Measurements from ENCODE around the gene SLC2A1. TPM values are rescaled to one million over a fixed set of nuclear protein-coding genes. Genes with fewer than 3 reads are reported as not detected.

SLC2A1 gene
- polyA plus RNA-seq, 2 donors, result 70.3 to 115 TPM

DNA sequence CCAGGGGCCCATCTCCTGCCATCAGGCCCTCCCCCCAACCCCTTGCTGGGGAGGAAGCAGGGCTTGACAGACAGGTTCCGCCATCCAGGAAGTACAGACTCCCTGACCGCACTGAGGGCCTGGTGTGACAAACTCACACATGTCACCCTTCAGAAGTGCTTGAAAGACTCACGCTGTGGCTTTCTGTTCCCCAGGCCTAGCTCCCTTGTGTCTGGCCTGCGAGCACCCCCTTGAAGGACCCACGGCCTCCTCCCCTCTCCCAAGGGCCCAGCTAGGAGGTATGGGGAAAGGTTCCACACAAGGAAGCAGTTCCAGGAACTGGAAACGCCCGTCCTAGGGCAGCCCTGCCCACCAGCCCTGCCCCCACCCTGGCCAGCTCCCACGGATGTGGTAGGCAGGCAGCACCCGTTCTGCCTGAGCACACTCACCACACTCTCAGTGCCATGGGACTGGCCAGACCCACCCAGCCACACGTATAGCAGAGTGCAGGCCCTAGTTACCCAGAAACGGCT is 26.7 kb downstream of the SLC2A1 start:
- Histone ChIP-seq H3K4me1 (ENCODE audit: control insufficient read depth in 2 of 2, insufficient read depth in 2 of 2, low read length in 1 of 2) (peaks cover 14 to 46% of the 10 kb centered on the region in 2 donors), H3K36me3 (ENCODE audit: control insufficient read depth in 2 of 2, insufficient read depth in 2 of 2, low read length in 1 of 2) (peaks cover 21 to 58% of the 10 kb centered on the region in 2 donors), H3K9me3 (ENCODE audit: control insufficient read depth in 2 of 2, insufficient read depth in 1 of 2, low read depth in 1 of 2, low read length in 1 of 2) (no peaks in the 10 kb centered on the region), H3K4me3 (ENCODE audit: low read depth in 1 of 2, low read length in 2 of 2) (no peak overlapping the region), H3K27me3 (ENCODE audit: control insufficient read depth in 1 of 2, insufficient read depth in 2 of 2, low read length in 2 of 2) (no peaks in the 10 kb centered on the region), H3K27ac (ENCODE audit: low read depth in 2 of 2, low read length in 1 of 2) (peak overlapping the region; percentile 87 to 97)
- WGBS, 2 donors, result 30 to 38% methylated on average over 11 of the region's 11 CpGs

GRCh38 chr1:42931108-42931539 is 27.5 kb downstream of the SLC2A1 start:
- Histone ChIP-seq H3K9me3 (ENCODE audit: control insufficient read depth in 2 of 2, insufficient read depth in 1 of 2, low read depth in 1 of 2, low read length in 1 of 2) (no peaks in the 10 kb centered on the region), H3K4me1 (ENCODE audit: control insufficient read depth in 2 of 2, insufficient read depth in 2 of 2, low read length in 1 of 2) (peaks cover 10 to 38% of the 10 kb centered on the region in 2 donors), H3K4me3 (ENCODE audit: low read depth in 1 of 2, low read length in 2 of 2) (no peak overlapping the region), H3K27me3 (ENCODE audit: control insufficient read depth in 1 of 2, insufficient read depth in 2 of 2, low read length in 2 of 2) (no peaks in the 10 kb centered on the region), H3K36me3 (ENCODE audit: control insufficient read depth in 2 of 2, insufficient read depth in 2 of 2, low read length in 1 of 2) (peaks cover 21 to 62% of the 10 kb centered on the region in 2 donors), H3K27ac (ENCODE audit: low read depth in 2 of 2, low read length in 1 of 2) (peak overlapping the region; percentile 87 to 97)
- 56 to 63% methylated on average over 7 of the region's 7 CpGs for WGBS, 2 donors

DNA sequence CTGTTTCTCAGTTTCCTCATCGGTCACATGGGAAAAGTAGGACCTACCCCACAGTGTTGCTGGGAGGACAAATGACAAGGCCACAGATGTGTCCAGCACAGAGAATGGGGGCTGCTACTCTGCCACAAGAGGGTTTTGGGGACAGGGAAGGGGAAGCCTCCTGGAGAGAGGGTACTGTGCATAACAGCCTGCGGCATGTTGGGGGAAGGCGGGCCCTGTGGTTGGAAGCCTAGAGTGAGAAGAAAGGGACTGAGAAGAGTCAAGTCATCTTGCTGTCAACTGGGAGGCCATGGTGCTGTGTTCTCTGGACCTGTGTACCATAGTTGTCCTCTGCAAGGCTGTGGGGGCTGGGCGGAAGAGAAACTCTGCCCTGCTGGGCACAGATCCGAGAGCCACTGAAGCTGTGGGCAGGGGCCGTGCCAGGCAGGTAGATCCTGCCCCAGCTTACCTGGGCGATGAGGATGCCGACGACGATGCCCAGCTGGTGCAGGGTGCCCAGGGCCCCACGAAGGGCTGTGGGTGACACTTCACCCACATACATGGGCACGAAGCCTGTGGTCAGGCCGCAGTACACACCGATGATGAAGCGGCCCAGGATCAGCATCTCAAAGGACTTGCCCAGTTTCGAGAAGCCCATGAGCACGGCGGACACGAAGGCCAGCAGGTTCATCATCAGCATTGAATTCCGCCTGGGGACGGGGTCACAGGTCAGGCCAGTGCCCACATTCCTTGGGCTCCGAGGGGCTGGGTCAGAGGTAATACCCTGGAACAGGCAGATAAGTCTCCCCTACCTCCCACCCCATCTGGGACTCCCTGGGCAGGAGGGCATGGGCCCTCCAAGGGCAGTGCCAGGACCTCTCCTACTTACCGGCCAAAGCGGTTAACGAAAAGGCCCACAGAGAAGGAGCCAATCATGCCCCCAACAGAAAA is 28.2 kb downstream of the SLC2A1 start:
- WGBS, 2 donors, result 80 to 83% methylated on average over 25 of the region's 25 CpGs
- peak overlapping the region in 1 of 2 donors; percentile 97 for H3K27ac ChIP-seq (ENCODE audit: low read depth in 2 of 2, low read length in 1 of 2)

DNA sequence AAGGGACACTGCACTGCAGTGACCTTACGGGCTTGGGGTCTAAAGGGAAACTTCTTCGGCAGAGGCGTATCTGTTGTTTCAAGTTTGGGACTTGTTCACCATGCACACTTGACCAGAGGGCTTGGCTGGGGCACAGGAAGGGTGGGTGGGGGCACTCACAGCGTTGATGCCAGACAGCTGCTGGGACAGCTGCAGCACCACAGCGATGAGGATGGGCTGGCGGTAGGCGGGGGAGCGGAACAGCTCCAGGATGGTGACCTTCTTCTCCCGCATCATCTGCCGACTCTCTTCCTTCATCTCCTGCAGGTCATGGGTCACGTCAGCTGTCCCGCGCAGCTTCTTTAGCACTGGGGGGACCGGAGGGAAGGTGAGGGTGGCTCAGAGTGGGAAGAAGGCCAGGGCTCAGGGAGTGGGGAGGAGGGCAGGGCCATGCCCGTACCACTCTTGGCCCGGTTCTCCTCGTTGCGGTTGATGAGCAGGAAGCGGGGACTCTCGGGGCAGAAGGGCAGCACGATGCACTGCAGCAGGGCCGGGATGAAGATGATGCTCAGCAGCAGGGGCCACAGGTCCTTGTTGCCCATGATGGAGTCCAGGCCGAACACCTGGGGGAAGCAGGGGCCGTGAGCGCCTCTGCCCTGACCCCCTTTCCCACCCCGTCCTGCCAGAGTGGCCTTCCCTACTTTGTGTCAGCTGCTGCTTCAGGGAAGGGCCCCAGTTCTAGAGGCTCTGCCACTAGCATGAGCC is 29.1 kb downstream of the SLC2A1 start:
- Histone ChIP-seq H3K27ac (ENCODE audit: low read depth in 2 of 2, low read length in 1 of 2) (peak overlapping the region in 1 of 2 donors; percentile 97), H3K4me1 (ENCODE audit: control insufficient read depth in 2 of 2, insufficient read depth in 2 of 2, low read length in 1 of 2) (peaks cover 4 to 24% of the 10 kb centered on the region in 2 donors), H3K4me3 (ENCODE audit: low read depth in 1 of 2, low read length in 2 of 2) (no peak overlapping the region), H3K27me3 (ENCODE audit: control insufficient read depth in 1 of 2, insufficient read depth in 2 of 2, low read length in 2 of 2) (no peaks in the 10 kb centered on the region), H3K36me3 (ENCODE audit: control insufficient read depth in 2 of 2, insufficient read depth in 2 of 2, low read length in 1 of 2) (peaks cover 21 to 58% of the 10 kb centered on the region in 2 donors), H3K9me3 (ENCODE audit: control insufficient read depth in 2 of 2, insufficient read depth in 1 of 2, low read depth in 1 of 2, low read length in 1 of 2) (no peaks in the 10 kb centered on the region)
- WGBS, 2 donors, result 74 to 81% methylated on average over 26 of the region's 26 CpGs

More for the DNA sequence above, 28.2 kb downstream of the SLC2A1 start:
- H3K4me1 ChIP-seq (ENCODE audit: control insufficient read depth in 2 of 2, insufficient read depth in 2 of 2, low read length in 1 of 2), result peaks cover 4 to 33% of the 10 kb centered on the region in 2 donors
- H3K4me3 ChIP-seq (ENCODE audit: low read depth in 1 of 2, low read length in 2 of 2), result no peak overlapping the region
- peaks cover 21 to 64% of the 10 kb centered on the region in 2 donors for H3K36me3 ChIP-seq (ENCODE audit: control insufficient read depth in 2 of 2, insufficient read depth in 2 of 2, low read length in 1 of 2)
- H3K9me3 ChIP-seq (ENCODE audit: control insufficient read depth in 2 of 2, insufficient read depth in 1 of 2, low read depth in 1 of 2, low read length in 1 of 2), result no peaks in the 10 kb centered on the region
- H3K27me3 ChIP-seq (ENCODE audit: control insufficient read depth in 1 of 2, insufficient read depth in 2 of 2, low read length in 2 of 2), result no peaks in the 10 kb centered on the region

DNA sequence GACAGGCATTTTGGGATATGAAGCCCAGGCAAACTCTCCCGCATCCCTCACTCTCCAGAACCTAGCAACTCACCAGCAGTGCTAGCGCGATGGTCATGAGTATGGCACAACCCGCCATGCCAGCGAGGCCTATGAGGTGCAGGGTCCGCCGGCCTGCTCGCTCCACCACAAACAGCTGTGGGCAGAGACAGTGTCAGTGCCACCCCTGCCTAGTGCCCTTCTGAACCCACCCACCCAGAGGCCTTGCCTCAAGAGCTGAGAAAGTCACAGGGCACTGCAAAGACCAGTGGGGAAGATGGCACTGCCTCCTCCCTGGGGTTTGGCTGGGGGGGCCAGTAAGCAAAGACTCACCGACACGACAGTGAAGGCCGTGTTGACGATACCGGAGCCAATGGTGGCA is 29.8 kb downstream of the SLC2A1 start:
- Histone ChIP-seq H3K4me1 (ENCODE audit: control insufficient read depth in 2 of 2, insufficient read depth in 2 of 2, low read length in 1 of 2) (peaks cover 4 to 17% of the 10 kb centered on the region in 2 donors), H3K27me3 (ENCODE audit: control insufficient read depth in 1 of 2, insufficient read depth in 2 of 2, low read length in 2 of 2) (no peaks in the 10 kb centered on the region), H3K9me3 (ENCODE audit: control insufficient read depth in 2 of 2, insufficient read depth in 1 of 2, low read depth in 1 of 2, low read length in 1 of 2) (no peaks in the 10 kb centered on the region), H3K27ac (ENCODE audit: low read depth in 2 of 2, low read length in 1 of 2) (no peak overlapping the region), H3K36me3 (ENCODE audit: control insufficient read depth in 2 of 2, insufficient read depth in 2 of 2, low read length in 1 of 2) (peaks cover 21 to 58% of the 10 kb centered on the region in 2 donors), H3K4me3 (ENCODE audit: low read depth in 1 of 2, low read length in 2 of 2) (no peak overlapping the region)
- WGBS, 2 donors, result 90 to 92% methylated on average over 13 of the region's 13 CpGs

DNA sequence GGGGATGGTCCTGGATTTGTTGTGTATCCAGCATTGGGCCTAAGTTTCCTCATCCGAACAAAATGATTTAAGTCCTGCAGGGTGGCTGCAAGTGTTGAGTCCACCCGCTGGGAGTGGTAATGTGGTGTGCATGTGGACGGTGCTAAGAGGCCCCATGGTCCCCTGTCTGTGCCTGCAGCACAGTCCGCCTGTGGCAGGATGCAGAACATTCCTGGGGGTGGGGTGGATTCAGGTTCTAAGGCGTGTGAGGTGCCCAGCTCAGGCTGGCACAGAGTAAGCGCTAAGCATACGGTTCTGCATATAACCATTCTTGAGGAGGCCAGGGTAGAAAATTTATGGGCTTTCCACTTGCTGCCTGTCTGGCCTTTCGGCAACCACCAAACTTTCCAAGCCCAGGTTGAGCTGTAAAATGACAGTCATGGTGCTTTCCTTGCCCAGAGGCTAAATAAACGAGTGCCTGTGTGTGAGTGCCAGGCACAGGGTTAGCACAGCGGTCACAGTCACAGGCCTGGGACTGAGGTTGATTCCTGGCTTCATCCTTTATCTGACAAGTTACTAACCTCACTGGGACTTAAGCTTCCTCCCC is 30.7 kb downstream of the SLC2A1 start:
- peak overlapping the region in 1 of 2 donors; percentile 17 for H3K27ac ChIP-seq (ENCODE audit: low read depth in 2 of 2, low read length in 1 of 2)
- no peak overlapping the region for H3K4me3 ChIP-seq (ENCODE audit: low read depth in 1 of 2, low read length in 2 of 2)
- no peaks in the 10 kb centered on the region for H3K9me3 ChIP-seq (ENCODE audit: control insufficient read depth in 2 of 2, insufficient read depth in 1 of 2, low read depth in 1 of 2, low read length in 1 of 2)
- peaks cover 21 to 53% of the 10 kb centered on the region in 2 donors for H3K36me3 ChIP-seq (ENCODE audit: control insufficient read depth in 2 of 2, insufficient read depth in 2 of 2, low read length in 1 of 2)
- no peaks in the 10 kb centered on the region for H3K27me3 ChIP-seq (ENCODE audit: control insufficient read depth in 1 of 2, insufficient read depth in 2 of 2, low read length in 2 of 2)
- 60 to 73% methylated on average over 10 of the region's 10 CpGs for WGBS, 2 donors
- peaks cover 4 to 15% of the 10 kb centered on the region in 2 donors for H3K4me1 ChIP-seq (ENCODE audit: control insufficient read depth in 2 of 2, insufficient read depth in 2 of 2, low read length in 1 of 2)

DNA sequence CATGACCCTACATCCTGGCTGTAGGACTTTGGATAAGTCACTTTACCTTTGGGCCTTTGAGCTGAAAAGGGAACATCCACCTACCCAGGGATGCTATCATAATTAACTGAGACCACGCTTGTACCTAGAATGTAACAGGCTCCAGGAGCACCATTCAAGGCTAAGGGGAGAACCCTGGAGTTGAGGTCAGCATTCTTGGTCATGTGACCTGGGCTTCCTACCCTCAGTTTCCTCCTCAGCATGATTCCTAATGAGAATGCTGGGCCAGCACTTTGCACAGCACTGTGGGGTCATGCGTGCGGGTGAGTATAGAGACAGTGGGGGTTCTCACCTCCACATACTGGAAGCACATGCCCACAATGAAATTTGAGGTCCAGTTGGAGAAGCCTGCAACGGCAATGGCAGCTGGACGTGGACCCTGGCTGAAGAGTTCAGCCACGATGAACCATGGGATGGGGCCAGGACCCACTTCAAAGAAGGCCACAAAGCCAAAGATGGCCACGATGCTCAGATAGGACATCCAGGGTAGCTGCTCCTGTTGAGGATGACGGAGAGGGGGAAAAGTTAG is 31.3 kb downstream of the SLC2A1 start:
- Histone ChIP-seq H3K27me3 (ENCODE audit: control insufficient read depth in 1 of 2, insufficient read depth in 2 of 2, low read length in 2 of 2) (no peaks in the 10 kb centered on the region), H3K4me3 (ENCODE audit: low read depth in 1 of 2, low read length in 2 of 2) (no peak overlapping the region), H3K4me1 (ENCODE audit: control insufficient read depth in 2 of 2, insufficient read depth in 2 of 2, low read length in 1 of 2) (peaks cover 0 to 9% of the 10 kb centered on the region in 2 donors), H3K36me3 (ENCODE audit: control insufficient read depth in 2 of 2, insufficient read depth in 2 of 2, low read length in 1 of 2) (peaks cover 21 to 53% of the 10 kb centered on the region in 2 donors), H3K9me3 (ENCODE audit: control insufficient read depth in 2 of 2, insufficient read depth in 1 of 2, low read depth in 1 of 2, low read length in 1 of 2) (no peaks in the 10 kb centered on the region), H3K27ac (ENCODE audit: low read depth in 2 of 2, low read length in 1 of 2) (no peak overlapping the region)
- 89 to 90% methylated on average over 8 of the region's 8 CpGs for WGBS, 2 donors

- Histone ChIP-seq H3K36me3 (ENCODE audit: control insufficient read depth in 2 of 2, insufficient read depth in 2 of 2, low read length in 1 of 2) (peaks cover 21 to 53% of the 10 kb centered on the region in 2 donors), H3K27me3 (ENCODE audit: control insufficient read depth in 1 of 2, insufficient read depth in 2 of 2, low read length in 2 of 2) (no peaks in the 10 kb centered on the region), H3K27ac (ENCODE audit: low read depth in 2 of 2, low read length in 1 of 2) (no peak overlapping the region), H3K4me3 (ENCODE audit: low read depth in 1 of 2, low read length in 2 of 2) (no peak overlapping the region), H3K4me1 (ENCODE audit: control insufficient read depth in 2 of 2, insufficient read depth in 2 of 2, low read length in 1 of 2) (peaks cover 0 to 4% of the 10 kb centered on the region in 2 donors), H3K9me3 (ENCODE audit: control insufficient read depth in 2 of 2, insufficient read depth in 1 of 2, low read depth in 1 of 2, low read length in 1 of 2) (no peaks in the 10 kb centered on the region)
- 77 to 81% methylated on average over 11 of the region's 11 CpGs for WGBS, 2 donors
Measured at GRCh38 chr1:42926879-42927242, 31.8 kb downstream of the SLC2A1 start.

Measured in esophagus (tissue), 2 donors.